ENCODE results near the gene ASH1L. TPM values are rescaled to one million over a fixed set of nuclear protein-coding genes. Genes with fewer than 3 reads are reported as not detected.
A peak's percentile ranks its signal among the peaks of the same experiment; 100 is the strongest.

ASH1L gene
- total and polyA plus RNA-seq, 2 donors from 2014 or later = 4.2 to 68.5 TPM

DNA sequence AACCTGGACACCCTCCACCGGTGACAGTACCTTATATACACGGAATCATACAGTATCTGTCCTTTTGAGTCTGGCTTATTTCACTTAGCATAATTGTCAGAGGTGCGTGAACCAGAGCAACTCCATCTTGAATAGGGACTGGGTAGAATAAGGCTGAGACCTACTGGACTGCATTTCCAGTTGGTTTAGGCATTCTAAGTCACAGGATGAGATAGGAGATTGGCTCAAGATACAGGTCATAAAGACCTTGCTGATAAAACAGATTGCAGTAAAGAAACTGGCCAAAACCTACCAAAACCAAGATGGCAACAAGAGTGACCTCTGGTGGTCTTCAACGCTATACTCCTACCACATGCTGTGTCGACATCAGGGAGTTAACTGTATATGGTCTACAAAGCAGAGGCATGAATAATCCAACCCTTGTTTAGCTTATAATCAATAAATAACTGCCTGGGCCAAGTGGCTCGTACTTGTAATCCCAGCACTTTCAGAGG is 255.3 kb downstream of the ASH1L start:
- H3K27me3 ChIP-seq (ENCODE audit: control insufficient read depth, insufficient read depth, low read length) = no peaks in the 10 kb centered on the region
- peaks cover 0 to 7% (median 0%) of the 10 kb centered on the region in 3 donors for H3K4me1 ChIP-seq (ENCODE audit: control insufficient read depth in 2 of 3, insufficient read depth in 2 of 3, low read depth in 1 of 3, low read length in 3 of 3)
- H3K27ac ChIP-seq (ENCODE audit: low read depth in 2 of 2, low read length in 2 of 2) = no peak overlapping the region
- peak; percentile 42 for TF ChIP-seq CTCF (IDR thresholded peaks at IDR 0.05; ENCODE audit: borderline replicate concordance, extremely low read depth, insufficient read depth)
- FAIRE-seq (no peak), DNase-seq (peak in 2 of 5 donors; percentile 69 to 70)
- H3K36me3 ChIP-seq (ENCODE audit: control insufficient read depth in 2 of 3, insufficient read depth in 3 of 3, low read length in 3 of 3) = peaks cover 0 to 2% (median under 1%) of the 10 kb centered on the region in 3 donors
- intact Hi-C loops (cut with DNase I) = no loop called here
- H3K9me3 ChIP-seq (ENCODE audit: control insufficient read depth in 2 of 3, insufficient read depth in 1 of 3, low read length in 3 of 3) = no peaks in the 10 kb centered on the region
- H3K9ac ChIP-seq (ENCODE audit: low read length in 3 of 3) = no peak overlapping the region
- no peak overlapping the region for H3K4me3 ChIP-seq (ENCODE audit: low read length in 3 of 3)

- FAIRE-seq = no peak
- no peak for DNase-seq
- Histone ChIP-seq H3K27me3 (ENCODE audit: control insufficient read depth, insufficient read depth, low read length) (no peaks in the 10 kb centered on the region), H3K36me3 (ENCODE audit: control insufficient read depth in 2 of 3, insufficient read depth in 3 of 3, low read length in 3 of 3) (no peaks in the 10 kb centered on the region), H3K9ac (ENCODE audit: low read length in 3 of 3) (no peak overlapping the region), H3K4me1 (ENCODE audit: control insufficient read depth in 2 of 3, insufficient read depth in 2 of 3, low read depth in 1 of 3, low read length in 3 of 3) (peaks cover 0 to 7% (median 0%) of the 10 kb centered on the region in 3 donors), H3K27ac (ENCODE audit: low read depth in 2 of 2, low read length in 2 of 2) (no peak overlapping the region), H3K4me3 (ENCODE audit: low read length in 3 of 3) (no peak overlapping the region), H3K9me3 (ENCODE audit: control insufficient read depth in 2 of 3, insufficient read depth in 1 of 3, low read length in 3 of 3) (no peaks in the 10 kb centered on the region)
- intact Hi-C loops (cut with DNase I) = no loop called here
- no peak for TF ChIP-seq CTCF (IDR thresholded peaks at IDR 0.05; ENCODE audit: borderline replicate concordance, extremely low read depth, insufficient read depth)
These were observed 256.7 kb downstream of the ASH1L start for GRCh38 chr1:155305881-155306391.

GRCh38 chr1:155304558-155305063 is 258.0 kb downstream of the ASH1L start:
- no peak overlapping the region for H3K27ac ChIP-seq (ENCODE audit: low read depth in 2 of 2, low read length in 2 of 2)
- no peak for TF ChIP-seq CTCF (IDR thresholded peaks at IDR 0.05; ENCODE audit: borderline replicate concordance, extremely low read depth, insufficient read depth)
- H3K4me3 ChIP-seq (ENCODE audit: low read length in 3 of 3) = peak overlapping the region in 2 of 3 donors; percentile 2 to 55
- no peaks in the 10 kb centered on the region for H3K36me3 ChIP-seq (ENCODE audit: control insufficient read depth in 2 of 3, insufficient read depth in 3 of 3, low read length in 3 of 3)
- peak overlapping the region in 1 of 3 donors; percentile 1 for H3K9ac ChIP-seq (ENCODE audit: low read length in 3 of 3)
- H3K27me3 ChIP-seq (ENCODE audit: control insufficient read depth, insufficient read depth, low read length) = no peaks in the 10 kb centered on the region
- DNase-seq = no peak
- no peak for FAIRE-seq
- H3K4me1 ChIP-seq (ENCODE audit: control insufficient read depth in 2 of 3, insufficient read depth in 2 of 3, low read depth in 1 of 3, low read length in 3 of 3) = peaks cover 0 to 6% (median 0%) of the 10 kb centered on the region in 3 donors
- no peaks in the 10 kb centered on the region for H3K9me3 ChIP-seq (ENCODE audit: control insufficient read depth in 2 of 3, insufficient read depth in 1 of 3, low read length in 3 of 3)
- intact Hi-C loops (cut with DNase I) = no loop called here
